AG04450 (cell line): ENCODE measurements around the gene DOCK8. TPM values are rescaled to one million over a fixed set of nuclear protein-coding genes. Genes with fewer than 3 reads are reported as not detected.

Experiments used
- CTCF ChIA-PET: fragments of 300-600, 350-600 bp; formaldehyde crosslinking; extraction: SDS; loops from one replicate; lab custom pipeline; 2022; ENCODE audit warnings: antibody characterized with exemption, inconsistent platforms; lab: Charles Lee
- POLR2A ChIA-PET: fragments of 350-600 bp; formaldehyde crosslinking; extraction: SDS; loops from one replicate; lab custom pipeline; 2021; ENCODE audit warnings: antibody characterized with exemption, inconsistent platforms; lab: Yijun Ruan, JAX
- DNase-seq: peaks from one replicate; pipeline ENCODE4 v3.0.0-alpha.2; 2011; ENCODE audit warnings: low read depth, low spot score
- H3K27ac ChIP-seq: one replicate; pipeline ENCODE4 v1.5.1; 2012; ENCODE audit warnings: low read depth, low read length, control low read depth
- H3K27me3 ChIP-seq: one replicate; pipeline ENCODE4 v1.6.0; 2012; ENCODE audit warnings: low read length; ENCODE audit not compliant: control insufficient read depth, insufficient read depth
- H3K4me3 ChIP-seq: 2 replicates; pipeline ENCODE4 v1.5.1; 2011; ENCODE audit warnings: mild to moderate bottlenecking, low read depth, low read length, control low read depth
- H3K9me3 ChIP-seq: 2 replicates; pipeline ENCODE4 v1.5.1; 2012; ENCODE audit warnings: low read length; ENCODE audit not compliant: control insufficient read depth, insufficient read depth
- polyA plus RNA-seq: library from polyadenylated mRNA; depleted of rRNA; stranded (reverse); fragments of >200 nt; gene quantifications from 2 replicates; pipeline ENCODE4 v1.2.3, GENCODE V29; 2011
- TF ChIP-seq, protein P1 (sequence below): IDR thresholded peaks from 2 replicates; pipeline ENCODE4 v1.5.1; 2011; ENCODE audit warnings: low read depth, low read length, control low read depth, inconsistent platforms

DOCK8 gene
- polyA plus RNA-seq, 1 experiment, result not detected

- CTCF ChIA-PET, result no interaction called here
- H3K27me3 ChIP-seq, result peaks cover 14% of the 10 kb centered on the region
- no peaks in the 10 kb centered on the region for H3K9me3 ChIP-seq
- no peak overlapping the region for H3K4me3 ChIP-seq
- POLR2A ChIA-PET, result no interaction called here
- DNase-seq, result no peak
- TF ChIP-seq, protein P1, sequence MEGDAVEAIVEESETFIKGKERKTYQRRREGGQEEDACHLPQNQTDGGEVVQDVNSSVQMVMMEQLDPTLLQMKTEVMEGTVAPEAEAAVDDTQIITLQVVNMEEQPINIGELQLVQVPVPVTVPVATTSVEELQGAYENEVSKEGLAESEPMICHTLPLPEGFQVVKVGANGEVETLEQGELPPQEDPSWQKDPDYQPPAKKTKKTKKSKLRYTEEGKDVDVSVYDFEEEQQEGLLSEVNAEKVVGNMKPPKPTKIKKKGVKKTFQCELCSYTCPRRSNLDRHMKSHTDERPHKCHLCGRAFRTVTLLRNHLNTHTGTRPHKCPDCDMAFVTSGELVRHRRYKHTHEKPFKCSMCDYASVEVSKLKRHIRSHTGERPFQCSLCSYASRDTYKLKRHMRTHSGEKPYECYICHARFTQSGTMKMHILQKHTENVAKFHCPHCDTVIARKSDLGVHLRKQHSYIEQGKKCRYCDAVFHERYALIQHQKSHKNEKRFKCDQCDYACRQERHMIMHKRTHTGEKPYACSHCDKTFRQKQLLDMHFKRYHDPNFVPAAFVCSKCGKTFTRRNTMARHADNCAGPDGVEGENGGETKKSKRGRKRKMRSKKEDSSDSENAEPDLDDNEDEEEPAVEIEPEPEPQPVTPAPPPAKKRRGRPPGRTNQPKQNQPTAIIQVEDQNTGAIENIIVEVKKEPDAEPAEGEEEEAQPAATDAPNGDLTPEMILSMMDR, result no peak
- no peak overlapping the region for H3K27ac ChIP-seq
These were observed 5.2 kb downstream of the DOCK8 start for GRCh38 chr9:219670-220365.

GRCh38 chr9:221989-222776 lies 7.5 kb downstream of the DOCK8 start:
- CTCF ChIA-PET, result no interaction called here
- H3K27me3 ChIP-seq, result no peaks in the 10 kb centered on the region
- TF ChIP-seq, protein P1, result no peak
- no peak for DNase-seq
- no peak overlapping the region for H3K4me3 ChIP-seq
- H3K27ac ChIP-seq, result no peak overlapping the region
- no peaks in the 10 kb centered on the region for H3K9me3 ChIP-seq
- POLR2A ChIA-PET, result no interaction called here

GRCh38 chr9:223152-223551 lies 8.5 kb downstream of the DOCK8 start:
- no peak overlapping the region for H3K27ac ChIP-seq
- TF ChIP-seq, protein P1, result no peak
- no peaks in the 10 kb centered on the region for H3K27me3 ChIP-seq
- no peak overlapping the region for H3K4me3 ChIP-seq
- DNase-seq, result no peak
- ChIA-PET POLR2A (no interaction called here), CTCF (no interaction called here)
- H3K9me3 ChIP-seq, result no peaks in the 10 kb centered on the region

DNA sequence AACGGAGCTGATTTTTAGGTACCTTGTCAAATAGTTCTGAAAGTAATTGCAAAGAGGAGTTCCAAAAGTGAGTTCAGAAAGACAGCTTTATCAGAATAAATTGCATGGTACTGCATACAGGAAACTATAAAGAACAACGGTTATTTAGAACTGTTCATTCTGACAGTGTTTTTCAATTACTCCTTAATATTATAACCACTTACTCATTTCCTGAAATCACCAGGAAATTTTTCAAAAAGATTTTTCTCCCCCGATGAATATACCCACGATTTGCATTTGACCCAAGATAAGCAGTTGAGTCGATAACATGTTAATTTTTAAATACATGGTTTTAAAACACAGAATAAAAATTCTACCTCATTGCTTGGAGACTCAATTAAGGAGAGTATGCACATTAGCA lies 9.4 kb downstream of the DOCK8 start:
- TF ChIP-seq, protein P1, result no peak
- DNase-seq, result no peak
- ChIA-PET CTCF (no interaction called here), POLR2A (no interaction called here)
- Histone ChIP-seq H3K27ac (no peak overlapping the region), H3K27me3 (no peaks in the 10 kb centered on the region), H3K9me3 (no peaks in the 10 kb centered on the region), H3K4me3 (no peak overlapping the region)
